ENCODE results near the gene GDAP2.
"Not testable (repeated sequence)": the region's sequence is repeated elsewhere in the genome, so short reads cannot be mapped to it uniquely, and the experiment has no call there.

The GDAP2 gene, protein sequence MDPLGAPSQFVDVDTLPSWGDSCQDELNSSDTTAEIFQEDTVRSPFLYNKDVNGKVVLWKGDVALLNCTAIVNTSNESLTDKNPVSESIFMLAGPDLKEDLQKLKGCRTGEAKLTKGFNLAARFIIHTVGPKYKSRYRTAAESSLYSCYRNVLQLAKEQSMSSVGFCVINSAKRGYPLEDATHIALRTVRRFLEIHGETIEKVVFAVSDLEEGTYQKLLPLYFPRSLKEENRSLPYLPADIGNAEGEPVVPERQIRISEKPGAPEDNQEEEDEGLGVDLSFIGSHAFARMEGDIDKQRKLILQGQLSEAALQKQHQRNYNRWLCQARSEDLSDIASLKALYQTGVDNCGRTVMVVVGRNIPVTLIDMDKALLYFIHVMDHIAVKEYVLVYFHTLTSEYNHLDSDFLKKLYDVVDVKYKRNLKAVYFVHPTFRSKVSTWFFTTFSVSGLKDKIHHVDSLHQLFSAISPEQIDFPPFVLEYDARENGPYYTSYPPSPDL

DNA sequence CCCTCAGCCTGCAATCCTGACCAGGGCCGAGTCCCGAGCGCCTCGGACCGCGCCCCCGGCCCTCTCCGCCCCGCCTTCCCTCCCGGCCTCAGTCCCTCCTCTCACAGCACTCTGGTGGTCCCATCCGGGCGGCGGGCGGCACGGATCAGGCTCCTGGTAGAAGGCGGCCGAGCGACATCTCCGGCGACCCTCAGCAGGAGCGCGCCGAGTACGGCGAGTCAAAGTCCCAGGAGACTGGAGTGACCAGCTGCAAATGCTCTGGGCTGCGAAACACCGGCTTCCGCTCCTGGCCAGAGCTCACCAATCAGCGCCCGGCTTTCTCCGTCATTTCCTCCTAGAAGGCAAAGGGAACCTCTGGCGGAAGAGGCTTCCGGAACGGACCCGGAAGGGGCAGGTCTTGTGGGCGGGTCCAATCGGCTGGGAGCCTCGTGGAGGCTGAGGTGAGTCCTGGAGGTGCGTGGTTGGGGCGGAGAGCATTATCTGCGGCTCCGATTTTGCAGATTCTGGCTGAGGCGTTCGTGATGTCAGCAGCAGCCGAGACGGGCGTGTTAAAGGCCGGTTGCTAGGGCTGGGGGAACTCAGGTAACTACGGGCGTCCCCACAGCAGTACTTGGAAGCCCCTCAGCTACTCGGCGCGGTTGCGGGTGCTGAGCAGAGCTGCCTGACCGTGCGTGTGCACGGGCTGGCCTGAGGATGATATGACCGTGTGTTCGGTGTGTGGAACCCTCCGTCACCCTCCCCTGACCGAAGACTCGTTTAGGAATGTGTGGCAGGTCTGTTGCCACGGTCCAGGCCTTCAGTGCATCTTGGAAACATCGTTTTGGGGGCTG lies at the start of gene GDAP2, which contains the start of gene WDR3:
GDAP2 (minus strand) TSS at position 279 of the 830 bp plus-strand sequence. CDS start 9,264 bp downstream, outside the sequence.
WDR3 (plus strand) TSS at position 397 of the 830 bp plus-strand sequence. CDS start 3,581 bp downstream, outside the sequence.
- DNase-seq = peak; percentile 98

DNA sequence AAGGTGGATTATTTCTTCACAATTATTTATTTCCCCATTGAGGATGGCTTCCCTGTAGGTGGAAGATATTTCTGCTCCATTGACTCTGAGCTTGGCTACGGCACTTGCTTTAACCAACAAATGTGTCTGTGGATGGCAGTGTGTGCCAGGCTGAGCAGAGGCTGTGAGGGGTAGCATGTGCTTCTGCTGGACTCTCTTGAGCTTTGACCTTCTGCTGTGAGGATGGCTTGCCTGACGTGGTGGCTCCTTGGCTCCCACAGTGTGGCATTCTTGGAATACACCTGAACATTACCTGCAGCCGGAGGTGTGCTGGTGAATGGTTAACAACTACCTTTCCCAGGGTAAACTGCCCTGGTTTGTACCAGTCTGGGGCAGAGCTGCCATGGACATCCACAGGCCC lies 47.0 kb upstream of the GDAP2 start:
- DNase-seq = no peak

DNA sequence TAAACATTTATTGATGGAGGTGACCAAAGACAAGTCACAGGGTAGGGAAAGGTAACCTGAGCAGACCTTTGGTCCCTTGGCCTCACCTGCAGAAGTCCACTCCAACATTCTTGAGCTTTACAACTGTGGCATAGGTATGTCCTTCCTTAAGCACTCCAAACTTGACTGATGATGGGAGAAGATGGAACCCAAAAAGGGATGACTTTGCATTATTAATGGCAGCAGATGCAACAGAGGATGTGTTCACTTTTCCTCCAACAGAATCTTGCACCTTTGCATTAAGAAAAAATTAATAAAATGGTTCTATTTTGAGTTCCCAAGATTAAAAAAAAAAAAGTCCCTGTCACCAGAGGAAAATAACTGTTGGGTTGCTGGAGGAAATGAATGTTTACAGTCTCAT lies 42.4 kb upstream of the GDAP2 start:
- DNase-seq = no peak

DNA sequence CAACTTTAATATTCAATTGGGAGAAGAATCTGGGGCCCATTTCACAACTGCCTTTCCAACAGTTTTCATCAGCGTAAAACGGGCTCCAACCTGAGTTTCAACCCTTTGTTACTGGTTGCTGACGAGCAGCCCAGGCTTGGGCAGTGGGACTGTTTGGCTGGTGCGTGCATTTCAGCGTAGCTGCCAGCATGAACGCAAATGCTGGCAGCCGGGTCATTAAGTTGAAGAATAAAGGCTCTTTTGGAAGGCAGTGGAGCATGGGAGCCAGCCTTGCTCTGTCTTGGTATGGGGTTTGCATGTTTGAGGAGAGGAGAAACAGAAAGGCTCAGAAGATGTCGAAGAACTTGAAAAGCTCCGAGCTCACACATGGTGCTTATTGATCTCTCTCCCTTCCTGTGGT lies 40.8 kb upstream of the GDAP2 start:
- DNase-seq = no peak

DNA sequence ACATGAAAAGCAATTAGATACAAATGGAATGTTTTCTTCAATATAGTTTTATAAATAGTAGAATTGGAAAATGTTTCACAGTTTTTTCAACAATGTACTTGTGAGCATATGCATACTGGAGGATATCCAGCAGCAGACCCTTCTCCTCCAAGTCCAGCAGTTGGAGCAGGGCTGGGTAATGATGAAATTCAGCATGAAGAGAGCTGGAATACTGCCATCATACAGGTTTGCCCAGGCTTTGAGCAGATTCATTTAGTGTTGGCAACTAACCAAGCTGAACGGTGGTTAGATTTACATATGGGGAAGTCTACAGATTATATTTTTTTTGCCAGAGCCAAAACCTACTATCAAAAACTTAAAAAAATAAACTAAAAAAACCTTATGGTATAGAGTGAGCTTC lies 38.5 kb upstream of the GDAP2 start:
- no peak for DNase-seq

DNA sequence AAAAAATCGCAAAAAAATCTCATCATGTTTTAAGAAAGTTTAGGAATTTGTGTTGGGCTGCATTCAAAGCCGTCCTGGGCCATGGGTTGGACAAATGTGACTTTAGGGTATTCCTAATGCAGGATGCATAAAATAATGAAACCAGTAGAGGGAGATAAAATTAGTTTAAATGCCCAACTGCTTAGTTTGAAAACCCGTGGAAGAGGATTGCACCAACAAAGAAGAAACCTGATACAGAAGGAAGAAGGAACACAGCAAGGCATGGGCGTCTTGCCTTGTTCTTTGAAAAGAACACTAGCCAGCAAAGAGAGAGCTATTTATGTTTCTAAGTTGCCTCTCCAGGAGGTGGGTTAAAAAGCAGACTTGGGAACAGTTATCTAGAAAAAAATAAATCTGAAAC lies 38.1 kb upstream of the GDAP2 start:
- no peak for DNase-seq

DNA sequence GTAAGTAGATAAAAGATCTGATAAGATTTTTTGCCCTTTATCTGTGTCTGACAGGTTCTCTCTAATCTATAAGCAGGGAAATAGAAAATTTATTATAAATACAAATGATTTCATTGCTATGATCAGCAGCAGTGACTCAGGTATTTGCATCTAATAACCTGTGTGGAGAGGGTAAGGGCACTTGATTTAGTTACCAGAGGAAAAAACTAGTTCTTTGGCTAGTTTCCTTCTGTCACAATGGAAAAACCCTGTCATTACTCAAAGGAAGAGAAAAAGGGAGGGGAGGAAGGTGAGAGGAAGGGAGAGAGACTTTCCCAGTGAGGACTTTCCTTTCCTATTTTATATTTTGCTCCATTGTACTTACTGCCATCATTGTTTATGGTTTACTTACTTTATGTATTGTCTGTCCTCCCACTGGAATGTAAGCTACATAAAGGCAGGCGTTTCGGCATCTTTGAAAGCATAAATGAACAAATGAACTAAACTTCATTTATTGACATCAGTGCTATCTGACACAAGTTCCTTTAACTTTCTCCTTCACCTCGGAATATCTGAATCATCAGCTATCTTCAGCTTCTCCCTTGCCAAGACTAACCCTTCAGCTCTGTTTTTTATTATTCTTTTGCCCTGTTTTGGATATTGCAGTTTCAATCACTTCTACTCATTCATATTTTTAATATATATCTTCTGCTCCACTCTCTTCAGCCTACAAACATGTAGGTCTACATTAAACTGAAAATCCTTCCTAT lies 35.0 kb upstream of the GDAP2 start:
- no peak for DNase-seq

DNA sequence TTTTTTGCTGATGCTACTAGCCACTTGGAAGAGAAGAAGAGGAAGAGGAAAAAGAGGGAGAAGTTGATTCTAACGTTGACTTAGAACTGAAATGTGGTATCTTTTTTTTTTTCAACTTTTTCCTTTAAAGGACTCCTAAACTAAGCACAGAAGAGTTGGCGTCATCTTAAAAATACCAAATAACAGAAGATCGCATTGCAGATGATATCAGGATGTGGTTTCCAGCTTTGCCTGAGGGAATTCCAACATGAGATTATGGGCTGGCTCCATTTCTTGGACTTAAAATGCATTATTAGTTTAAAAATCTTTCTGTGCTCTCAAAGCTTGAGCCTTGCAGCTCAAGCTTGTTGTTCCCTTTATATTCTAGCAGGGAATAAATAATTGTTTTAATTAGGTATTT lies 29.9 kb upstream of the GDAP2 start:
- DNase-seq = no peak

DNA sequence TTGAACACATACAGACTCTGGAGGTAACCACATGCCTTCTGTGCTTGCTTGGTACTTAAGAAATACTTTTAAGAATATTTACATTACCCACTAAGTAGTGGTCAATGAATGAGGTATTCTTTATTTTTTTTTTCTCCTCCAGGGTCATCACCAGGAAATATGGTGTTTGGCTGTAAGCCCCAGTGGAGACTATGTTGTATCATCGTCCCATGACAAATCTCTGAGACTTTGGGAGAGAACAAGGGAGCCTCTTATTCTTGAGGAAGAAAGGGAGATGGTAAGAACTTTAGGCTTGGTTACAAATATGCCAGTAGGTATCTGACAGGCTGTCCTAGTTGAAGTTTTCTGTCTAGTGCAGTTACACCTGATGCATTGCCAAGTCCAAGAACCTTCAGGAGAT lies 23.0 kb upstream of the GDAP2 start:
- DNase-seq = no peak

DNA sequence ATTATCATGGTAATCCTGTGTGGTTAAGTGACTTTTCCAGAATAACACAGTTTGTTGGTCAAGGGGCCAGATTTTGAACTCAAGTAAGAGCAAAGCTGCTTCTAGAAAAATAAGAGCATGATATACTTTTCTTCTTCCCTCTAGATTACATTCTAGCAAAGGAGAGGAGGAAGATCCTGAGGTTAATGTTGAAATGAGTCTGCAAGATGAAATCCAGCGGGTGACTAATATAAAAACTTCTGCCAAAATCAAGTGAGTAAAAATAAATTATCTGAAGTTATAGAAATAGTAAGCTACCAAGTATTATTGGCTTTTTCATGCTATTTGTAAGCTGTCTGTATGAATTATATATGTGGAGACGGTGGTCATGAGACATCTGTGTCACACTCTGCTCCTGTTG lies 12.9 kb upstream of the GDAP2 start:
- no peak for DNase-seq

DNA sequence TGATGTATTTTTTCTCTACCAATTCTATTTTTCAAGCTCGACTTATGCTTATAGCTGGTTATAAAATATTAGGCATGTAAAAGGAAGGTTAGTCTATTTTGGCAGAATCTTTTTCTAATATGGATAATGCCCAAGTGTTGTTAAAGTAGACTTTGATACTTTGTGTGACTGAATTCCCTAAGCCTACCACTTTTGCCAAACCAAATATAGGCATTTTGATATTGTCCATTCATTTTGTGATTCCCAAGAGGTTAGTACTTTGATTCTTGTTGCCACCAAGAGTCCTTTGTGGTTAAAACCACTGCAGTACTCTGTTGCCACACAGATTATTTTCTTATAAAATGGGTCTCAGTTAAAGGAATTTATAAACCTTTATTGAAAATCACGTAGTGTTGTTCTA lies 4.3 kb upstream of the GDAP2 start:
- DNase-seq = no peak

DNA sequence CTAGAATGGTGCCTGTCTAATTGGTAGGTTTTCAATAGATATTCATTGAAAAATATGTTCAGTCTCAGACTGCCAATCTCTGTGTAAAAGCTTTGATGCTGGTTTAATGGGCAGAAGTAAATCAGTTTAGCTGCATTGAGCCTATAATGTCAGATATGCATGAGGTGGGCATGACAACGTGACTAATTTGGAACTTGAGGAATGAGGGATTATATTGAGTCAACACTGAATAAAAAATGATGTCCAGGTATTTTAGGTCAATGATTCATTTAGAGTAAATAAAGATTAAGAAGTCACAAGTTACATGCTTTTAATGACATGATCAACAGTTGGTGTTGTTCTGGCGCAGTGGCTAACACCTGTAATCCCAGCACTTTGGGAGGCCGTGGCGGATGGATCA lies 3.2 kb upstream of the GDAP2 start:
- no peak for DNase-seq

DNA sequence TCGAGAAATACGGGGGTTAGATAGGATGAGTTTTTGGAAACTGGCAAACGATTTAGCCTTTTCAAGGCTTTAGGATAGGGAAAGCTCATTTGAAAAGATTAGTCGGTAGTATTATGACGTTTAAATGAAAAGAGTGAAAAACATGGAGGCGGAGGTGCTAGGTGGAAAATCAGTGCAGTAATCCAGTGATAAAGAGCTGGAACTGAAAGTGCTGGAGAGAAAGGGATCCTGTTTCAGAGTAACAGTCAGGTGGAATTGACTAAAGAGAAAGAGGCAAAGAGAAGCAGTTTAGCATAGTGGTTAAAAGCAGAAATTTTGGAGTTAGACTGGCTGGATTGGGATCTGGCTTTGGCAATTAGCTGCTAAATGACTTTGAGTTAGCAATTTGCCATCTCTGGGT lies 1.1 kb upstream of the GDAP2 start:
- no peak for DNase-seq

DNA sequence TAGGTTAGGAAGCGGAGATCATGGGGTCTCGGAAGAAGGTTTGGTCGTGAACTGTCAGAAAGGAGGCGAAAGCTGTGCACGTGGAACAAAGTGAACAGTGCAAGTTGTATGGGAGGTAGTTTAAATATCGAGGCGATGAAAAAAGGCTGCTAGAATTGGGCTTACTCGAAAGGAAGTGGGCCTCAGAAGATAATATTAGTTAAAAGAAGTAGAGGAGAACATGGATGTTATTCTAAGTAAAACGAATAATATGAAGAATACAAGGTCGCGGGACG lies 689 bp upstream of the GDAP2 start:
- no peak for DNase-seq

DNA sequence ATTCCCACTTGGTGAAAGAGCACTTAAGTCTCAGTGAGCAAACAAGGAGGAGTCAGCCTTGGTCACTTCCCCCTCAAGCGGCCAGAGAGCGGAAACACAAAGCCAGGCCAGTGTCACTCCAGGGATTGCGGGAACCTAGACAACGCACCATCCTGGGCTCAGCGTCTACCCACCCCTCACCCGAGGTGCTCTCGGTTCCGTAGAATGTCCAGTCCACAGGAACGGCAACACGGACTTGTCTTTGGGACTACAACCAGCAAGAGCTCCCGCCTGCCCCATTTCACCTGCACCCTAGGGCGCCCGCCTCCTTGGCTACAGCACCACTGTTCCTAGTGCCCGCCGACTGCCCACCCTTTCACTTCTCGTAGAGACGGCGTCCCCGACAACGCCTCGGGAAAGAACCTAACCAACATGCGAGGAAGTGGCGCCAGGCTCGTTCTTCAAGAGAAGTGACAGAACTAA lies 509 bp downstream of the GDAP2 start:
- peak; percentile 26 for DNase-seq

DNA sequence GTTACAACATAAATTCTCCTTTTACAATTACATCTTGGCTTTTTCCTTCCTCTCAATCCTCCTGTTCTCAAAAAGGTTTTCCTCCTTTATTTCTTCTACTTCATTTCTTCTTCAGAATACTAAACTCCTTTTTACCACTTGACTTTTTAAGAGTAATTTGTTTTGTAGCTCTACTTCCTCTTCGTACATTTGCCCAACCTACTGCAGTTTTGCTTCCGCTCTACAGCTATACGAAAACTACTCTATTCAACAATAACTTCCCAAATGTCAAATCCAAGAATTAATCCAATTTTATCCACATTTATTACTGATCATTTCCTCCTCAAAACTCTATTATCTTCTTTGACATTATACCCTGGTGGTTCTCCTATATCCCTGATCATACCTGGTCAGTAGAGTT lies 3.4 kb downstream of the GDAP2 start:
- DNase-seq = no peak

DNA sequence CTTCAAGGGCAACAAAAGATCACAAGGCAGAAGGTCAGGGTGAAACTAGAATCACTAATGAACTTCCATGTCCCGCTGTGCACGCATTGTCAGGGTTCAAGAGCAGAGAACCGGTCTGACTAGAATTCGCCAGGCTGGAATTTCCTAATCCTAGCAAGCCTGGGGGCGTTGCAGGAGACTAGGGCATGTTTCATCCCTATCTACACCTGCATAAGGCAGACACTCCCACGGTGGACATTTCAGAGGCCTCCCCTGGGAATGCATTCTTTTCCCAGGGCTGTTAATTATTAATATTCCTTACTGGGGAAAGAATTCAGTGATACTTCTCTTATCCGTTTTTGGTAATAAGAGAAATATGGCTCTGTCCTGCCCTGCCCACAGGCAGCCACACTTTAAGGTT lies 6.7 kb downstream of the GDAP2 start:
- DNase-seq = not testable (repeated sequence)

DNA sequence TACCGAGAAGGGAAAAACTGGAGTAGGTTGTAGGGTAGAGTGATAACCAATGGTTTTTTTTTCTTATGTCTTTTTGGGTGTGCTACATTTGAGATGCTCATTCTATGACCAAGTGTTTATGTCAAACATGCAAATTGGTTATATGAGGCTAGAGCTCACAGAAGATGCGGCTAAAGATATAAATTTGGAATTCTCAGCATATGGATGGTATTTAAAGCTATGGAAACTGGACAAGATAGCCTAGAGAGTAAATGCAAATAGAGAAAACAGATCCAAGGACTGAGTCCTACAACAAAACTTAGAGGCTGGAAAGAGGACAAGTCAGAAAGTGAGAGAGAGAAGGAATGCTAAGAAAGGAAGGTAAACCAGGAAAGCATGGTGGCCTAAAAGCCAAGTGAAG lies 7.4 kb downstream of the GDAP2 start:
- no peak for DNase-seq

DNA sequence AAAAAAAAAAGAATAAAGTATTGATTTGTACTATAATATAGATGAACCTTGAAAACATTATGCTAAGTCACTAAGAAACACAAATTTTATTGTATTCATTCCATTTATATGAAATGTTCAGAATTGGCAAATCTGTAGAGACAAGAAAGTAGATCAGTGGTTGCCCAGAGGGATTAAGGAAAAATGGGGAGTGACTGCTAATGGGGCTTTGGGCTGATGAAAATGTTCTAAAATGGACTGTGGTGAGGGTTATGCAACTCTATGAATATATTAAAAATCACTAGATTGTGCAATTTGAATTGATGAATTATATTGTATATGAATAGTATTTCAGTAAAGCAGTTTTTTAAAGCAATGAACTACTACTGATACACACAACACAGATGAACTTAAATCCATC lies 10.0 kb downstream of the GDAP2 start:
- no peak for DNase-seq

DNA sequence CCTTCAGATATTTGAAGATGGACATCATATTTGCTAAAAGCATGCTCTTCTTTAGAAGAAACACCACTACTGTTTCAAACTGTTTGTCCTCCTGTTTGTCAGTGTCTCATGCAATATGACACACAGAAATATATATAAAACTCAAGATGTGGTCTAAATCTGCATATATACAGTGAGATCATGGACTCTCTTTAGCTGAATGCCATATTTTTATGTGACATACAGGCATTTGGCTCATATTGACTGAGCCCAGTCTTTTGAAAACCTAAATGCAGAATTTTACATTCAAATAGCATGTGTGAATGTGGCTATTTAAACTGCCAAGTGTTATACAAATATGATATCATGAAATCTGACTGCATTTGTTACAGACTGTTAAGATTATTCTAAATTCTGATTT lies 18.4 kb downstream of the GDAP2 start:
- no peak for DNase-seq

DNA sequence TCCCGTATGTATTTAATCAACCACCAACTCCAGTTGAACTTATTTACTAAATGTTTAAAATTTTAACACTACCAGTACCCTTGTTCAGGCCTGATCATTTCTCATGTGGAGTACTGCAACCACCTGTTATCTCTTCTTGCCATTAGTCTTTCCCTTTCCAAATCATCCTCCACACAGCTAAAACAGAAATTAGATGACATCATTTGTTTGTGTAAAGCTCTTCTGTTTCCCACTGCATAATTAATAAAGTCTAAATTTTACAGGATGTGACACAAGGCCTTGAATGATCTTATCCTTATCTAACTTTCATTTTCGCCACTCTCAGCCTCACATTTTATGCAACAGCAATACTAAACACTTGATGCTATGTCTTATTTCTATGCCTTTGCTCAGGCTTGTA lies 24.4 kb downstream of the GDAP2 start:
- DNase-seq = no peak

DNA sequence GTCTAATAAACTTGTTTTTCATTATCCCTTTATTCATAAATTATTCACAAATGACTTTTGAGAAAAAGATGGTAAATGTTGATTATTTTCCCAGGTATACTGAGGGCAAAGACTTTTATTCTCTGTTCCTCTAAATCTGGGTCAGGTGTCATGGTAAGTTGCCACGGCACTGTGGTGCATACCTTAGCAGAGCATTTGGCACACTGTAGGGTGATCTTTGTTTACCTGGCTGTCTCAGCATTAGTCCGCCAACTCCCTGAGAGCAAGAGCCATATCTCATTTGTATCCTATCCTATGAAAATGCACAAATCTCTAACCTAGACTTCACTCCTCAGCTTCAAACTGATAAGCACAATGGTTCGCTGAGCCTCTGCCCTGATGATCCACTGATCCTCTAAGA lies 24.9 kb downstream of the GDAP2 start:
- no peak for DNase-seq

DNA sequence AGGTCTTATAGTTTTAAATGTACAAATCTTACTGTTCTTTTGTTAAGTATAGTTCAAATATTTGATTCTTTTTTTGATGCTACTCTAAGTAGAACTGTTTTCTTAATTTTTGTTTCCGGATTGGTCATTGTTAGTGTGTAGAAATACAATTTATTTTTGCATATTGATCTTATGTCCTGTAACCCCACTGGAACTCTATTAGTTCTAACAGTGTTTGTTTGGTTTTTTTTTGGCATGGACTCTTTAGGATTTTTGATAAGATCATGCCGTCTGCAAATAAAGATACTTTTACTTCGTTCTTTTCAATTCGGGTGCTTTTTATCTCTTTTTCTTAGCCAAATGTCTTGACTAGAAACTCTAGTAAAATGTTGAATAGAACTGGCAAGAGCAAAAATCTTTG lies 26.5 kb downstream of the GDAP2 start:
- no peak for DNase-seq
